Heart left ventricle (tissue), 16 donors: ENCODE measurements around the gene CRMP1. TPM values are rescaled to one million over a fixed set of nuclear protein-coding genes. Genes with fewer than 3 reads are reported as not detected.

Experiments used
- ATAC-seq, 4 donors: fragments of 200-7000 bp; cut with Tn5 transposase; one replicate each; pipeline ENCODE4 v1.9.1; 2020 to 2022; ENCODE audit warnings: moderate library complexity in 4 of 4, mild to moderate bottlenecking in 3 of 4, moderate number of reproducible peaks in 1 of 4
- DNase-seq, 5 donors: peaks; one replicate each; pipeline ENCODE4 v3.0.0-alpha.2; 2020
- H3K27ac ChIP-seq, 12 donors: fragments of 200-600 bp; sonication (generic) in 4 of 12; one replicate each; pipeline versions ENCODE4 v1.5.0 to v1.8.0; 2016 to 2022; ENCODE audit warnings: mild to moderate bottlenecking in 2 of 12
- H3K27me3 ChIP-seq, 9 donors: fragments of 200-600 bp; sonication (generic) in 2 of 9; one replicate each; pipeline versions ENCODE4 v1.5.1 to v1.8.0; 2016 to 2022; ENCODE audit warnings: mild to moderate bottlenecking in 3 of 9
- H3K36me3 ChIP-seq, 9 donors: fragments of 200-600 bp; sonication (generic) in 2 of 9; one replicate each; pipeline versions ENCODE4 v1.5.0 to v1.8.0; 2018 to 2022; ENCODE audit warnings: mild to moderate bottlenecking in 2 of 9
- H3K4me1 ChIP-seq, 12 donors: fragments of 200-600 bp; sonication (generic) in 4 of 12; one replicate each; pipeline versions ENCODE4 v1.5.0 to v1.8.0; 2016 to 2022; ENCODE audit warnings: mild to moderate bottlenecking in 3 of 12
- H3K4me3 ChIP-seq, 12 donors: fragments of 200-600 bp; sonication (generic) in 4 of 12; one replicate each; pipeline versions ENCODE4 v1.5.0 to v1.8.0; 2017 to 2022; ENCODE audit warnings: mild to moderate bottlenecking in 9 of 12, moderate library complexity in 4 of 12
- H3K9me3 ChIP-seq, 12 donors: fragments of 200-600 bp; sonication (generic) in 4 of 12; one replicate each; pipeline versions ENCODE4 v1.5.0 to v1.8.0; 2016 to 2022; ENCODE audit warnings: mild to moderate bottlenecking in 1 of 12
- POLR2A ChIP-seq, 2 donors: fragments of 450-650 bp; IDR thresholded peaks; one replicate each; pipeline ENCODE4 v1.6.1; 2017; ENCODE audit warnings: antibody characterized with exemption in 2 of 2, mild to moderate bottlenecking in 2 of 2, moderate library complexity in 2 of 2
- WGBS, 4 donors: extraction: QIAGEN DNeasy Blood & Tissue Kit in 2 of 4; methylation state at CpG; one replicate each; pipeline versions ENCODE4 v1.1.5 to v1.1.7; 2013 to 2018; 5-methylcytosine and 5-hydroxymethylcytosine counted together
- intact Hi-C, 10 donors: fragments of 100-400 bp; cut with DNase I; formaldehyde crosslinking; loops; one replicate each; pipeline versions ENCODE4 v1.11.1 to v1.14.2; 2022
- polyA plus RNA-seq, 2 donors: library from polyadenylated mRNA; stranded (reverse); fragments of 200-250 nt; gene quantifications; one replicate each; pipeline ENCODE4 v1.2.3, GENCODE V29; 2013
- total RNA-seq, 9 donors: library from RNA; depleted of rRNA in 2 of 9; stranded (reverse); fragments of >200 nt in 2 of 9; fragmentation: NEBNext Ultra II Directional in 3 of 9; extraction: Animal tissue kit (Norgen Biotek cat#: 25700) in 3 of 9; gene quantifications; one replicate each; pipeline versions ENCODE4 v1.1.0 to v1.2.4, GENCODE V29; 2016 to 2023
- TF ChIP-seq, protein P1 (sequence below), 12 donors: fragments of 200-600 bp; sonication (generic) in 4 of 12; IDR thresholded peaks; one replicate each; pipeline versions ENCODE4 v1.5.0 to v1.8.0; 2018 to 2022; ENCODE audit warnings: antibody characterized with exemption in 12 of 12, mild to moderate bottlenecking in 5 of 12
- donor health status: ischemic (EF 13 %, LVEDD 7.1; RV severe dilation, severe dysfunction).
- donor health status: healthy with polysubstance abuse.
- donor health status: DM: no; HTN: yes; CAD: no.
- donor health status: DM: no; HTN: no; CAD: no.
- donor health status: ischemic (EF 25% LVEDD 6.9; RV normal size, moderate dysfunction).
- donor health status: ischemic (EF 25% LVEDD 5.7; RV mildly dilated, moderate dysfunction).
- donor health status: healthy.
- donor health status: DM: yes; HTN: yes; CAD: no.
- donor health status: ischemic (EF 35%, LVEDD 5.7; RV mildly dilated, moderate dysfunction).
- donor health status: nonischemic (EF 11% LVEDD 7.7; RV severe dilation, severe dysfunction).
- donor health status: DM: yes; HTN: yes; CAD: no.
- donor health status: PGD.
- donor health status: ischemic (EF 29% LVEDD 5.4; RV normal size, mild dysfunction).
- donor health status: nonischemic (EF 23%, LVEDD 6.1; RV moderate dilation, normal function).

Gene CRMP1
- total and polyA plus RNA-seq, 11 donors: 0.34 to 2.4 (median 0.93) TPM

DNA sequence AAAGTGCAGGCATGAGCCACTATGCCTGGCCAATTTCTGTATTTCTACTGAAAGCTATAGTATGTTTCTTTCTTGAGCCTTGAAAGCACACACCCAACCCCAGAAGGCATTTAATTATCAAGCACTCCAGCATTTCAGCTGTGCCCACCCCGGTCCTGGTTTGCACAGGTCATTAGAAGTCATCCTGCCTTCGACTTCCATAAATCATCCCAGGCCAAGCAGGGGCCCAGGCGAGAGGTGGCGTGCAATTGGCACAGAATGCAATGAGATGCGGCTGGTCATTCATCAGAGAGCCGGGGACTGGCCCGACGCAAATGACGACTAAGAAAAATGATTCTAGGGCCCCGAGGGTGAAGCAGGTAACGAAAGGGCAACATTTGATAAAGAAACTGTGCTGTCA lies 24.8 kb upstream of the CRMP1 start:
- Histone ChIP-seq H3K4me3 (no peak overlapping the region), H3K27ac (no peak overlapping the region), H3K9me3 (peaks cover 0 to 1% (median 0%) of the 10 kb centered on the region in 12 donors), H3K4me1 (no peaks in the 10 kb centered on the region), H3K36me3 (no peaks in the 10 kb centered on the region), H3K27me3 (peaks cover 0 to 55% (median 10%) of the 10 kb centered on the region in 9 donors)
- DNase-seq (no peak), ATAC-seq (no peak)
- TF ChIP-seq, protein P1, sequence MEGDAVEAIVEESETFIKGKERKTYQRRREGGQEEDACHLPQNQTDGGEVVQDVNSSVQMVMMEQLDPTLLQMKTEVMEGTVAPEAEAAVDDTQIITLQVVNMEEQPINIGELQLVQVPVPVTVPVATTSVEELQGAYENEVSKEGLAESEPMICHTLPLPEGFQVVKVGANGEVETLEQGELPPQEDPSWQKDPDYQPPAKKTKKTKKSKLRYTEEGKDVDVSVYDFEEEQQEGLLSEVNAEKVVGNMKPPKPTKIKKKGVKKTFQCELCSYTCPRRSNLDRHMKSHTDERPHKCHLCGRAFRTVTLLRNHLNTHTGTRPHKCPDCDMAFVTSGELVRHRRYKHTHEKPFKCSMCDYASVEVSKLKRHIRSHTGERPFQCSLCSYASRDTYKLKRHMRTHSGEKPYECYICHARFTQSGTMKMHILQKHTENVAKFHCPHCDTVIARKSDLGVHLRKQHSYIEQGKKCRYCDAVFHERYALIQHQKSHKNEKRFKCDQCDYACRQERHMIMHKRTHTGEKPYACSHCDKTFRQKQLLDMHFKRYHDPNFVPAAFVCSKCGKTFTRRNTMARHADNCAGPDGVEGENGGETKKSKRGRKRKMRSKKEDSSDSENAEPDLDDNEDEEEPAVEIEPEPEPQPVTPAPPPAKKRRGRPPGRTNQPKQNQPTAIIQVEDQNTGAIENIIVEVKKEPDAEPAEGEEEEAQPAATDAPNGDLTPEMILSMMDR (IDR thresholded peaks at IDR 0.05): no peak
- WGBS, 4 donors: 68 to 83% (median 82%) methylated on average over 11 of the region's 11 CpGs
- intact Hi-C loops: no loop called here

DNA sequence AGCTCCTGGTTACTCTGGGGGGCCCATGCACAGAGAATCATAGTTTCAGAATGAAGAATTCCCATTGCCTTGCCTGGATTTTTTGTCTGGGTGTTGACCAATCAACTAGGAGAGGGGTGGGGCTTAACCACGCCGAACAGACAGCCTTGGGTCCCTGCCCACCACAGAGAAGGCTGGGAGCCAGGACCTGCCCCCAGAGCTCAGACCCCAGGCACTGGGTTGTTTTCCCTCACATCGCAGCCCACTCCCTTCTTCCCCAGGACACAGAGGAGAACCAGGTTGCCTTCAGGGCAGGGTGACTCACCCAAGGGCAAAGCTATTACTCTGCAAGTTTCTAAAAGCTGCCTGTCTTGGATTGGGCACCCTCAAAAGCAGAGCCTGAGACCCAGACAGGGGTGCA lies 23.3 kb upstream of the CRMP1 start:
- Histone ChIP-seq H3K27me3 (peaks cover 0 to 41% (median 3%) of the 10 kb centered on the region in 9 donors), H3K36me3 (no peaks in the 10 kb centered on the region), H3K4me1 (no peaks in the 10 kb centered on the region), H3K4me3 (no peak overlapping the region), H3K9me3 (peaks cover 0 to 5% (median 0%) of the 10 kb centered on the region in 12 donors), H3K27ac (no peak overlapping the region)
- no peak for ATAC-seq
- TF ChIP-seq, protein P1 (IDR thresholded peaks at IDR 0.05): no peak
- TF ChIP-seq POLR2A (IDR thresholded peaks at IDR 0.05): no peak
- no peak for DNase-seq
- intact Hi-C loops: no loop called here
- WGBS, 4 donors: 44 to 72% (median 67%) methylated on average over 3 of the region's 3 CpGs

DNA sequence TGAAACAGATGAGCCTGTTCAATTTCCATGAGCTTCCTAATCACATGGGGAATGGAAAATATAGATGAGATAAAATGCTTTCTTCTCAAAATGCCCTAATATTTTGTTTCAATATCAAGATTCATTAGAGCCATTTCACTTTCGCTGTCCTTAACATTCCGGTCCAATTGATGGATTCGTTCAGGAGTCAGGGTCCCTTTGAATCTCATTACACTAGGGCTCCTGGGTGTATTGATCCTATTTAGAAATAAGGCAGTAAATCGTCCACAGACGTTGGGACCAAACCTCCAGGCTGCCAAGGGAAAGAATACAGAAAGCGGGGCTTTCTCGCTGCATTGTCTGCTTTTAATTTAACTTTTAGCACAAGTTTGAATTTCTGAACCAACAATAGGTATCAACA lies 20.6 kb upstream of the CRMP1 start:
- DNase-seq: no peak
- peaks cover 0 to 17% (median 2%) of the 10 kb centered on the region in 12 donors for H3K9me3 ChIP-seq
- 83 to 88% (median 86%) methylated on average over 7 of the region's 7 CpGs for WGBS, 4 donors
- ATAC-seq: no peak
- no peak for TF ChIP-seq POLR2A (IDR thresholded peaks at IDR 0.05)
- TF ChIP-seq, protein P1 (IDR thresholded peaks at IDR 0.05): no peak
- no peak overlapping the region for H3K27ac ChIP-seq
- H3K4me1 ChIP-seq: no peaks in the 10 kb centered on the region
- no peaks in the 10 kb centered on the region for H3K36me3 ChIP-seq
- peaks cover 0 to 18% (median 0%) of the 10 kb centered on the region in 9 donors for H3K27me3 ChIP-seq
- intact Hi-C loops: no loop called here
- no peak overlapping the region for H3K4me3 ChIP-seq

DNA sequence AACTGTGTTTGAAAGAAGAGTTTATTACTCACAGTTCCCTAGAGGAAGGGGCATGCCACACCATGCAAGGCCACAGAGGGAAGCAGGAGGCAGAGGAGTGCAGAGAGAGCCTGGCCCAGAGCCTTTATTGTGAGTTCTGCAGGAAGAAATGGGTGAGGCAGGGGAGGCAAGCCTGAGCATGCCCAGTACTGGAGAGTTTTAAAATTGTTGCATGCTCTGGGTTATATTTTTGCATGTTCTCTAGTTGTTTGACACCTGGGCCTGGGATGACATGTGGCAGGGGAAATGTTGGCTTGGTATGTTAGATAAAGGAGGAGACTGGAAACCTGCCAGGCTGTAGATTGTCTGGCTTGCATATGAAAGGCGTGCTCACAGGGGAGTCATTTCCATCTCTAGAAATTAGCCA lies 19.7 kb upstream of the CRMP1 start:
- WGBS, 4 donors: 31 to 74% (median 57%) methylated on average over 1 of the region's 1 CpG

More for the DNA sequence above, 19.7 kb upstream of the CRMP1 start:
- no peaks in the 10 kb centered on the region for H3K36me3 ChIP-seq
- no peak overlapping the region for H3K27ac ChIP-seq
- H3K4me1 ChIP-seq: no peaks in the 10 kb centered on the region
- no peak for ATAC-seq
- no peak for DNase-seq
- intact Hi-C loops: no loop called here
- H3K9me3 ChIP-seq: peaks cover 0 to 21% (median 3%) of the 10 kb centered on the region in 12 donors
- H3K4me3 ChIP-seq: no peak overlapping the region
- no peak for TF ChIP-seq POLR2A (IDR thresholded peaks at IDR 0.05)
- TF ChIP-seq, protein P1 (IDR thresholded peaks at IDR 0.05): no peak
- H3K27me3 ChIP-seq: peaks cover 0 to 12% (median 0%) of the 10 kb centered on the region in 9 donors
